Stomach (tissue), 9 donors: ENCODE results near the gene E4F1. TPM values are rescaled to one million over a fixed set of nuclear protein-coding genes. Genes with fewer than 3 reads are reported as not detected.

Source experiments
- DNase-seq, 2 donors: peaks; one replicate each; pipeline versions ENCODE4 v3.0.0 to v3.0.0-alpha.2; 2013 to 2019
- H3K27ac ChIP-seq, 5 donors: fragments of 200-600 bp in 4 of 5; sonication (generic) in 4 of 5; one replicate each; pipeline ENCODE4 v1.5.1; 2013 to 2019; ENCODE audit warnings: mild to moderate bottlenecking in 1 of 5, moderate library complexity in 1 of 5
- H3K27me3 ChIP-seq, 3 donors: fragments of 200-600 bp; sonication (generic); one replicate each; pipeline ENCODE4 v1.5.1; 2017 to 2019; ENCODE audit warnings: mixed run types in 1 of 3
- H3K36me3 ChIP-seq, 4 donors: fragments of 200-600 bp; sonication (generic); 1 replicate in 3 of 4; 2 replicates in 1 of 4; pipeline ENCODE4 v1.5.1; 2016 to 2019
- H3K4me1 ChIP-seq, 4 donors: fragments of 200-600 bp; sonication (generic); one replicate each; pipeline ENCODE4 v1.5.1; 2016 to 2019
- H3K4me3 ChIP-seq, 4 donors: fragments of 200-600 bp; sonication (generic) in 3 of 4; one replicate each; pipeline ENCODE4 v1.5.1; 2016 to 2019; ENCODE audit warnings: mild to moderate bottlenecking in 1 of 4
- H3K9me3 ChIP-seq, 4 donors: fragments of 200-600 bp; sonication (generic); one replicate each; pipeline ENCODE4 v1.5.1; 2016 to 2019
- CTCF ChIP-seq, 7 experiments: fragments of 450-650 bp in 4 of 7; fragments of 200-600 bp in 3 of 7; sonication (generic) in 3 of 7; IDR thresholded peaks; one replicate each; pipeline ENCODE4 v1.5.1; 2016 to 2019; ENCODE audit warnings: antibody characterized with exemption in 7 of 7, control low read depth in 2 of 7, mild to moderate bottlenecking in 1 of 7
- EP300 ChIP-seq: sonication (generic); formaldehyde crosslinking; IDR thresholded peaks from one replicate; pipeline ENCODE4 v1.6.1; 2017; ENCODE audit warnings: antibody characterized with exemption
- POLR2A ChIP-seq, 4 donors: fragments of 450-650 bp; IDR thresholded peaks; one replicate each; pipeline ENCODE4 v1.6.1; 2016; ENCODE audit warnings: antibody characterized with exemption in 4 of 4, control low read depth in 2 of 4, mild to moderate bottlenecking in 1 of 4, moderate library complexity in 1 of 4
- POLR2AphosphoS5 ChIP-seq, 3 donors: sonication (generic); formaldehyde crosslinking; IDR thresholded peaks; one replicate each; pipeline ENCODE4 v1.6.1; 2016; ENCODE audit warnings: antibody characterized with exemption in 3 of 3
- WGBS, 5 donors: extraction: QIAGEN DNeasy Blood & Tissue Kit in 3 of 5; methylation state at CpG; one replicate each; pipeline versions ENCODE4 v1.1.5 to v1.1.7; 2013 to 2018; 5-methylcytosine and 5-hydroxymethylcytosine counted together
- intact Hi-C: fragments of 100-400 bp; cut with DNase I; formaldehyde crosslinking; loops from one replicate; pipeline ENCODE4 v1.15.1; 2023; ENCODE audit warnings: low total_unique reads
- polyA plus RNA-seq, 3 donors: library from polyadenylated mRNA; stranded (reverse); fragments of 200-250 nt; gene quantifications; one replicate each; pipeline ENCODE4 v1.2.3, GENCODE V29; 2013
- total RNA-seq, 5 donors: library from RNA; depleted of rRNA; stranded (reverse); fragments of >200 nt; gene quantifications; one replicate each; pipeline versions ENCODE4 v1.1.0 to v1.2.3, GENCODE V29; 2014 to 2016
- donor health status: healthy with polysubstance abuse.
- donor health status: Bipolar disorder and iron deficiency.
- donor health status: healthy.

E4F1 gene
- total and polyA plus RNA-seq, 8 donors, result 12.7 to 114 (median 35.6) TPM

GRCh38 chr16:2184962-2185361 is 38.4 kb upstream of the E4F1 start:
- H3K27me3 ChIP-seq, result no peaks in the 10 kb centered on the region
- DNase-seq, result no peak
- H3K4me3 ChIP-seq, result no peak overlapping the region
- TF ChIP-seq POLR2AphosphoS5 (IDR thresholded peaks at IDR 0.05) (no peak), CTCF (IDR thresholded peaks at IDR 0.05) (no peak), EP300 (no peak), POLR2A (IDR thresholded peaks at IDR 0.05) (no peak)
- H3K27ac ChIP-seq, result no peak overlapping the region
- 73 to 100% (median 82%) methylated on average over 1 to 20 of the region's 20 CpGs for WGBS, 5 donors
- intact Hi-C loops, result no loop called here
- H3K9me3 ChIP-seq, result no peaks in the 10 kb centered on the region
- H3K36me3 ChIP-seq, result no peaks in the 10 kb centered on the region
- H3K4me1 ChIP-seq, result no peaks in the 10 kb centered on the region

GRCh38 chr16:2186064-2186463 is 37.3 kb upstream of the E4F1 start:
- no peaks in the 10 kb centered on the region for H3K4me1 ChIP-seq
- H3K27ac ChIP-seq, result no peak overlapping the region
- no peaks in the 10 kb centered on the region for H3K27me3 ChIP-seq
- no peaks in the 10 kb centered on the region for H3K9me3 ChIP-seq
- DNase-seq, result no peak
- no peaks in the 10 kb centered on the region for H3K36me3 ChIP-seq
- TF ChIP-seq EP300 (no peak), CTCF (IDR thresholded peaks at IDR 0.05) (no peak), POLR2A (IDR thresholded peaks at IDR 0.05) (no peak), POLR2AphosphoS5 (IDR thresholded peaks at IDR 0.05) (no peak)
- no peak overlapping the region for H3K4me3 ChIP-seq
- WGBS, 5 donors, result 86 to 89% (median 87%) methylated on average over 13 of the region's 13 CpGs
- intact Hi-C loops, result no loop called here

- DNase-seq, result no peak
- Histone ChIP-seq H3K27ac (no peak overlapping the region), H3K9me3 (no peaks in the 10 kb centered on the region), H3K36me3 (no peaks in the 10 kb centered on the region), H3K4me3 (no peak overlapping the region), H3K27me3 (no peaks in the 10 kb centered on the region), H3K4me1 (no peaks in the 10 kb centered on the region)
- intact Hi-C loops, result no loop called here
- TF ChIP-seq EP300 (no peak), POLR2AphosphoS5 (IDR thresholded peaks at IDR 0.05) (no peak), CTCF (IDR thresholded peaks at IDR 0.05) (no peak), POLR2A (IDR thresholded peaks at IDR 0.05) (no peak)
- 84 to 93% (median 88%) methylated on average over 16 to 20 of the region's 20 CpGs for WGBS, 5 donors
Observed at GRCh38 chr16:2186505-2186904, 36.9 kb upstream of the E4F1 start.

- H3K4me3 ChIP-seq, result no peak overlapping the region
- H3K36me3 ChIP-seq, result no peaks in the 10 kb centered on the region
- WGBS, 5 donors, result 56 to 76% (median 73%) methylated on average over 1 to 17 of the region's 17 CpGs
- H3K9me3 ChIP-seq, result no peaks in the 10 kb centered on the region
- no peak for DNase-seq
- TF ChIP-seq CTCF (IDR thresholded peaks at IDR 0.05) (no peak), POLR2AphosphoS5 (IDR thresholded peaks at IDR 0.05) (no peak), EP300 (no peak)
- no peaks in the 10 kb centered on the region for H3K4me1 ChIP-seq
- intact Hi-C loops, result no loop called here
- H3K27me3 ChIP-seq, result no peaks in the 10 kb centered on the region
- no peak overlapping the region for H3K27ac ChIP-seq
Observed at GRCh38 chr16:2187212-2187611, 36.2 kb upstream of the E4F1 start.
